ENCODE data around the gene UBL7.

UBL7 gene

DNA sequence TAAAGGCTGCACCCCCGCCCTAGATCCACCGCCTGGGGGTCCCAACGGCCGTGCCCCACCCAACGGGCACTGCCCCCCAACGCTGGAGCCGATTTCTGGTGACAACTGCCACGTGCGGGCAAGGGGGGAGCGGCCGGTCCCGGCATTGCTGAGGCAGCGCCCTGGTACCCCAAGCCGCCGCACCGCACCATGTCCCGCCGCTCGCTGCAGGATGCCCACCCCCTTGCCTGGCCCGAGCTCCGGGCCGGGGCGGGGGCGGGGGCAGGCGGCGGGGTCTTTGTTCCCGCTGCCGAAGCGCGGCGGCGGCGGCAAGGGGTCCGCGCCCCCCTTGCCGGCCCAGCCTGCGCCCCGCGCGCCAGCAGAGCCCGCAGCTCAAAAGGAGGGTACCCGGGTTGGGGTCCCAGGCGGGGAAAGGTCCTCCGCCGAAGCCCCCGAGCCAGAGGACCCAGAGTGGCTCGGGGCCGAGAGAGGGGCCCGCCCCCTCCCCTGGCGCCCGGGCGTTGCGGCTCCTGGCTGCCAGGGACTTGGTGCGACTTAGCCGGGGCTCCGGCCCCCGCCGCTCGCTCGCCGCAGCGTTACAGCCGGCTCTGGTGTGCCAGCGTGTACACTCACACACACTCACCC, 27.9 kb downstream of the UBL7 start:
- Histone ChIP-seq H3K4me3 (peak overlapping the region; percentile 78), H3K4me2 (peak overlapping the region; percentile 99), H3K4me1 (peaks cover 80% of the 10 kb centered on the region), H3K27me3 (peaks cover 34% of the 10 kb centered on the region), H4K20me1 (peaks cover 29% of the 10 kb centered on the region), H3K9ac (peak overlapping the region; percentile 76), H3K9me3 (no peaks in the 10 kb centered on the region), H3K36me3 (no peaks in the 10 kb centered on the region), H3K27ac (peak overlapping the region; percentile 75)
- TF ChIP-seq Cebpa-rat (IDR thresholded peaks at IDR 0.05): no peak

DNA sequence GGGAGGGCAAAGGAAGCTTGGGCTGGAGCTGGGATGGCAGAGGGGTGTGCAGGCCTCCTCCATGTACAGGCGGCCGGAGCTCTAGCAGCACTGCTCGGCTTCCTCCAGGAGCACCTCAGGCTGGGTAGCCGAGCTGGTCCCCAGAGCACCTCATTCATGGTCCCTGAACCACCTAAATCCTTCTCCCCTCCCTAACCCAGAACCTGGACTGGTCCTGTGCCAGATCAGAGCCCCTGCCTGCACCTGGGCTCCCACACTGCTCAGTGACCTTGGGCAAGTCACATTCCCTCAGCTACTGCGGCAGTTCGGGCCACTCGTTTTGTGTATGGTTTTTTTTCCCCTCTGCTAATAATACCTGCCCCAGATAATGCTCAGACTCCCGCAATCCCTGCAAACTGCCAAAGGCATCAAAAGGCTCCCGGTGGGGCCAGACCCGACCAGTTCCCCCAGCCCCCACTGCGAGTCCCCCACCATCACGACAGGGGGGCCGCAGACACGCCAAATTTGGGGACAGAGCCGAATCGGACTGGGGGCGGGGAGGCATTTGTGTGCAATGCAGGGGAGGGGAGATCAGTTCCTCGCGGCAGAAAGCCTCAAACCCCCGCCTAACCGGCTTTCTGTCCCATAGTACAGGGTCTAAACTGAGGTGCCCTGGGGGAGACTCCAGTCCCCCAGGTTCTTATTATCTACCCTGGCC, 28.5 kb downstream of the UBL7 start:
- H3K4me3 ChIP-seq: peak overlapping the region; percentile 78
- peak overlapping the region; percentile 99 for H3K4me2 ChIP-seq
- H3K4me1 ChIP-seq: peaks cover 85% of the 10 kb centered on the region
- peaks cover 34% of the 10 kb centered on the region for H3K27me3 ChIP-seq
- no peaks in the 10 kb centered on the region for H3K36me3 ChIP-seq
- no peak for TF ChIP-seq Cebpa-rat (IDR thresholded peaks at IDR 0.05)
- no peaks in the 10 kb centered on the region for H3K9me3 ChIP-seq
- no peak overlapping the region for H3K27ac ChIP-seq
- H3K9ac ChIP-seq: no peak overlapping the region
- H4K20me1 ChIP-seq: peaks cover 29% of the 10 kb centered on the region

GRCh38 chr15:74431645-74432044, 29.3 kb downstream of the UBL7 start:
- Histone ChIP-seq H3K9ac (no peak overlapping the region), H4K20me1 (peaks cover 29% of the 10 kb centered on the region), H3K27me3 (peaks cover 34% of the 10 kb centered on the region), H3K27ac (no peak overlapping the region), H3K36me3 (no peaks in the 10 kb centered on the region), H3K4me2 (peak overlapping the region; percentile 99), H3K9me3 (no peaks in the 10 kb centered on the region), H3K4me1 (peaks cover 85% of the 10 kb centered on the region), H3K4me3 (0 out of 2 replicates have a peak overlapping the region, but pooled peaks have one; percentile 5)
- no peak for TF ChIP-seq Cebpa-rat (IDR thresholded peaks at IDR 0.05)

DNA sequence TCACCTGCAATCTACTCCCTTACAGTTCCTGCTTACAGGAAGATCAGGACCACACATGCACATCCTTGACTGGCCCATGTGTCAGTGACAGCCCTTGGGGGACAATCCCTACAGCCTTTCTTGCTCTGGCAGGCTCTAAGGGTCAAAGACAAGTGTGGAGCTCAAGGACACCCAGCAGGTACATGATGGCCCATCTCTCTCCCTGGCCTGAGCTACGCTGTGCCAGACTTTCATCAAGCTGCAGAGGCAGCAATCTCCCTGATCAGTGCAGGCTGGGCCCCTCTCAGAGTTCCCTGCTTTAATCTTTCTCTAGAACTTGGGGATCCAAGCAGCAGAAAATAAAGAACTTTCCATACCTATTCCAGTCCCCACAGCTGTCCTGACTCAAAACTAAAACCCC, 29.8 kb downstream of the UBL7 start:
- Histone ChIP-seq H3K27ac (no peak overlapping the region), H3K36me3 (no peaks in the 10 kb centered on the region), H3K9ac (no peak overlapping the region), H3K4me3 (no peak overlapping the region), H3K4me2 (peak overlapping the region; percentile 99), H3K27me3 (peaks cover 34% of the 10 kb centered on the region), H3K9me3 (no peaks in the 10 kb centered on the region), H3K4me1 (peaks cover 80% of the 10 kb centered on the region), H4K20me1 (peaks cover 29% of the 10 kb centered on the region)
- TF ChIP-seq Cebpa-rat (IDR thresholded peaks at IDR 0.05): no peak

DNA sequence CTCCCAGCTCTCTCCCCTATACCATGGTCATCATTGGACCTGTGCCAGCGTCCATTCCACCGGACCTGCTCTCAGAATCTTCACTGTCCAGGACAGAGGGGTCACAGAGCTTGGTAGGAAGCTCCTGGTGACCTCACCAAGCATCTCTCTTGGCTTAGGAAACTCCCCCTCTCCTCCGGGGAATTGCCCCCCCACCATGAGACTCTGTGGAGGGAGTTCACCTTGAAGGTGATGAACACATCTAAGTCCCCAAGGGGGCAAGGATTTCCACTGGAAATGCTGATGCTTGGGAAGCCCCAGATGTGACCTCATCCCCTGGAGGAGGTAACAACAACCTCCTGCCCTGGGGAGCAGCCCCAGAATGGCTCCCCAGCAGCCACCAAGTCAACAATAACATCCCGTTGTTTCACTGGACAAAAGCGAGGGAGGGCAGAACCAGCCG, 30.4 kb downstream of the UBL7 start:
- Histone ChIP-seq H3K4me1 (peaks cover 79% of the 10 kb centered on the region), H3K9ac (no peak overlapping the region), H3K4me3 (no peak overlapping the region), H3K4me2 (peak overlapping the region; percentile 99), H3K27me3 (peaks cover 34% of the 10 kb centered on the region), H3K9me3 (no peaks in the 10 kb centered on the region), H3K27ac (no peak overlapping the region), H3K36me3 (no peaks in the 10 kb centered on the region), H4K20me1 (peaks cover 29% of the 10 kb centered on the region)
- no peak for TF ChIP-seq Cebpa-rat (IDR thresholded peaks at IDR 0.05)

- H3K36me3 ChIP-seq: no peaks in the 10 kb centered on the region
- peak overlapping the region; percentile 99 for H3K4me2 ChIP-seq
- H3K27ac ChIP-seq: no peak overlapping the region
- H3K27me3 ChIP-seq: peaks cover 34% of the 10 kb centered on the region
- TF ChIP-seq Cebpa-rat (IDR thresholded peaks at IDR 0.05): no peak
- H3K9me3 ChIP-seq: no peaks in the 10 kb centered on the region
- no peak overlapping the region for H3K4me3 ChIP-seq
- peaks cover 29% of the 10 kb centered on the region for H4K20me1 ChIP-seq
- peaks cover 79% of the 10 kb centered on the region for H3K4me1 ChIP-seq
- no peak overlapping the region for H3K9ac ChIP-seq
Observed at GRCh38 chr15:74429781-74430400, 31.1 kb downstream of the UBL7 start.

DNA sequence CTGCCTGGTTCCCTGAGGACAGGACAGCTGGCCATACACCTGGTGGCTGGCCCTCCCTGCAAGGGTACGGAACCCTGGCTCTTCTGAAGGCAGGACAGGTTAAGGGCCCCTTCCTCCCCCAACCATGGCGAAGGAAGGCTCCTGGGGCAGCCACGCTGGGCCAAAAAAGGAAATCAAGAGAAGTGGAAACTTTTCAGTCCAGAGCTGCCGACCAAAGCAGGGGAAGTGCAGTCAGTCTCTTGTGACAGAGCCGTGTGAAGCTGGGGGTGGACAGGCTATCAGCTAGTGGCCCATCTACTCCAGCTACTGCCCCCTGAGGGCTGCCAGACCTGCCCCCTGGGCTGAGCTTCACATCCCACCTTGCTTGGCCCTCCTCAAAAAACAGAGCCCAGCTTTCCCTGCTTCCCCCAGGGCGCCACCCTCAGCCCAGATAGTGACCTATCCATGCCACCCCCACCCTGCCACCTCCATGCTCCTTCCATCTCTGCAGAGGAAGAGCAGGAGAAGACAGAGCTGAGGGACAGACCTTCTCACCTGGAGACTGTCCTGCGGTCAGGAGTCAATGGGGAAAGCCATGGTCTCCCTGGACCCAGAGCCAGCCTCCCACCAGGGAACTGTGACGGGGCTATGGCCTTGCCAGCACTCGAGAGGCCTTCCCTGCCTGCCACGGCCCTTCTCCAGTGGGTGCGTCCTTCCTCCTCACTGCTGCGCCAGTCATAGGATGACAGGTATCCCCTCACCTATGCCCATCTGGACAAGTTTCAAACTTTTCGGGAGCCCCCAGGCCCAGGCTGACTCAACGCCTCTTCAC, 31.8 kb downstream of the UBL7 start:
- Histone ChIP-seq H3K4me2 (peak overlapping the region; percentile 99), H3K9ac (peak overlapping the region; percentile 17; the same call in 1 of the 2 replicates)

DNA sequence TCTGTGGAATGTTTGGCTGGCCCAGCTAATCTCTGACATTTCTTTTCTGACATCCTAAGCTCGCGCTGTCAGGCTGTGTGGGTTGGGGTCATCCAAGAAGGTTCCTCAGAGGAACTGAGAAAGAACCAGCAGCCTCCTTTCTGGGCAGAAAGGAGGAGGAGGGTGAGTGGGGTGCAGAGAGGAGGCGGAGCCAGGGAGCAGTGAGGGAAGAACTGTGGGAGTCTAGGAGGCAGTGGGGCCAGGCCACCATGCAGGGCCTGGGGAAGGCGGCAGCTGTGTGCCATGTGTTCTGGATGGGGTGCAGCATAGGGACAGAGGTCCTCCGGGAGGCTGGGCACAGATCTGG, 32.5 kb downstream of the UBL7 start:
- Histone ChIP-seq H4K20me1 (peaks cover 23% of the 10 kb centered on the region), H3K4me1 (peaks cover 83% of the 10 kb centered on the region), H3K27me3 (peaks cover 30% of the 10 kb centered on the region), H3K27ac (peak overlapping the region; percentile 54), H3K36me3 (no peaks in the 10 kb centered on the region), H3K4me3 (no peak overlapping the region), H3K9me3 (no peaks in the 10 kb centered on the region), H3K9ac (peak overlapping the region; percentile 17; the same call in 1 of the 2 replicates), H3K4me2 (peak overlapping the region; percentile 99)
- TF ChIP-seq Cebpa-rat (IDR thresholded peaks at IDR 0.05): no peak

More for the DNA sequence above, 31.8 kb downstream of the UBL7 start:
- Histone ChIP-seq H4K20me1 (peaks cover 24% of the 10 kb centered on the region), H3K4me3 (no peak overlapping the region), H3K36me3 (no peaks in the 10 kb centered on the region), H3K9me3 (no peaks in the 10 kb centered on the region), H3K4me1 (peaks cover 79% of the 10 kb centered on the region), H3K27me3 (peaks cover 34% of the 10 kb centered on the region), H3K27ac (peak overlapping the region; percentile 54)
- no peak for TF ChIP-seq Cebpa-rat (IDR thresholded peaks at IDR 0.05)

DNA sequence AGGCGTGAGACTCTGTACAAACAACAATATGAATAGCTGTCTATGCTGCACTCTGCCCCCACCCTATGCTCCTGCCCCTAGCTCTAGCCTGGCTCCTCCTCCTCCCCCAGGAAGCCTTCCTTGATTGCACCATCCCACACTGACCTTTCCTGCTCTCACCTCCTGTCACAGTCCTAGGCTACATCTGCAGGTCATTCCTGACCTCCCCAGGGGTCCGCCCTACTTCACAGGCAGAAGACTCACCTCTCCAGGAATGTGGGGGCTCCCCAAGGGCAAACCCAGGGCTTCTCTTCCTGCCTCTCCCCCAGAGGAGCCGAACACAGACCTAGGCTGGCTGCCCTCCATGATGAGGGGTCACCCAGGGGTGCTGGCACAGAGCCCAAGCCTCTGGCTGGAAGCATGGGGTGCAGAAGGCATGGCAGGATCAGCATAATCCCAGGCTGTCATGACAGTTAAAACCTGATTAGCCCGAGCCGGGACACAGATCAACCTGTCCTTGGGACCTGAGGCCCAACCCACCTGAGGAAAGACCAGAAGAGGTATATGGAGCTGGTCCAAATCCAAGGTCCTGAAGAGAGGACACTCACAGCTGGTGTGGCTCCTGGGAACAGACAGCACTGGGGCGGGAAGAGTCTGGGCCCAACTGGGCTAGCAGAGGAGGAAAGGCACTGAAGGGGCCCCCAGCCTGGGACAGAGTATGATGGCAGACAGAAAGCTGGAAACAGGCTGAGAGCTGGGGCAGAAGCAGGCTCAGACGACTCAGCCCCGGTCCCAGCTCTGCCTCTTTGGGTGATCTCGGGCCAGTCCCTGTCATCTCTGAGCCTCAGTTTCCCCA, 33.1 kb downstream of the UBL7 start:
- peak overlapping the region; percentile 54; the same call in 1 of the 2 replicates for H3K27ac ChIP-seq
- H3K27me3 ChIP-seq: peaks cover 24% of the 10 kb centered on the region
- peaks cover 23% of the 10 kb centered on the region for H4K20me1 ChIP-seq
- H3K4me3 ChIP-seq: no peak overlapping the region
- H3K36me3 ChIP-seq: no peaks in the 10 kb centered on the region
- no peak for TF ChIP-seq Cebpa-rat (IDR thresholded peaks at IDR 0.05)
- no peak overlapping the region for H3K9ac ChIP-seq
- no peaks in the 10 kb centered on the region for H3K9me3 ChIP-seq
- peak overlapping the region; percentile 99 for H3K4me2 ChIP-seq
- peaks cover 83% of the 10 kb centered on the region for H3K4me1 ChIP-seq
